Neural progenitor cell (in vitro differentiated cells): ENCODE data around the gene KLHL6.

ENCODE experiments used
- CTCF ChIP-seq: fragments of 200-600 bp; sonication (generic); IDR thresholded peaks from 2 replicates; pipeline ENCODE4 v1.5.1; 2017; ENCODE audit warnings: antibody characterized with exemption, mild to moderate bottlenecking
- EZH2 ChIP-seq: fragments of 200-600 bp; sonication (generic); IDR thresholded peaks from 2 replicates; pipeline ENCODE4 v1.6.1; 2017; ENCODE audit warnings: antibody characterized with exemption, mild to moderate bottlenecking, moderate library complexity
- EZH2phosphoT487 ChIP-seq: fragments of 200-600 bp; sonication (generic); IDR thresholded peaks from 2 replicates; pipeline ENCODE4 v1.6.1; 2017; ENCODE audit warnings: antibody characterized with exemption

GRCh38 chr3:183447206-183448001, 108.1 kb downstream of the KLHL6 start:
- TF ChIP-seq EZH2 (no peak), EZH2phosphoT487 (no peak), CTCF (peak; percentile 21)
